ENCODE results near the gene NPTX1. TPM values are rescaled to one million over a fixed set of nuclear protein-coding genes. Genes with fewer than 3 reads are reported as not detected.

NPTX1 gene
- total and polyA plus RNA-seq, 5 experiments from 2014 or later = not detected

- POLR2A ChIA-PET = no interaction called here
These were observed 26.4 kb downstream of the NPTX1 start for GRCh38 chr17:80449930-80450576.

GRCh38 chr17:80449194-80449929 lies 27.0 kb downstream of the NPTX1 start:
- H3K36me3 Mint-ChIP-seq = no peaks in the 10 kb centered on the region
- no peak overlapping the region for H3K4me3 Mint-ChIP-seq
- H3K9me3 Mint-ChIP-seq = no peaks in the 10 kb centered on the region
- ATAC-seq = no peak
- no peak for DNase-seq
- H3K27ac Mint-ChIP-seq = no peak overlapping the region
- no peaks in the 10 kb centered on the region for H3K27me3 Mint-ChIP-seq
- H3K4me1 Mint-ChIP-seq = peaks cover 2 to 11% (median 9%) of the 10 kb centered on the region in 4 donors
- POLR2A ChIA-PET = no interaction called here

More at GRCh38 chr17:80449930-80450576, 26.4 kb downstream of the NPTX1 start:
- Mint-ChIP-seq H3K4me1 (peaks cover 3 to 11% (median 10%) of the 10 kb centered on the region in 4 donors), H3K36me3 (no peaks in the 10 kb centered on the region), H3K9me3 (no peaks in the 10 kb centered on the region), H3K27ac (no peak overlapping the region), H3K27me3 (no peaks in the 10 kb centered on the region), H3K4me3 (no peak overlapping the region)
- no peak for DNase-seq
- no peak for ATAC-seq

GRCh38 chr17:80447790-80448189 lies 28.6 kb downstream of the NPTX1 start:
- no peak for DNase-seq
- peaks cover 0 to 2% (median 0%) of the 10 kb centered on the region in 4 donors for H3K4me1 Mint-ChIP-seq
- H3K27ac Mint-ChIP-seq = peak overlapping the region in 1 of 10 donors; percentile 27
- ATAC-seq = no peak
- H3K9me3 Mint-ChIP-seq = no peaks in the 10 kb centered on the region
- H3K36me3 Mint-ChIP-seq = no peaks in the 10 kb centered on the region
- POLR2A ChIA-PET = no interaction called here
- H3K4me3 Mint-ChIP-seq = no peak overlapping the region
- peaks cover 0 to 10% (median 2%) of the 10 kb centered on the region in 5 donors for H3K27me3 Mint-ChIP-seq

DNA sequence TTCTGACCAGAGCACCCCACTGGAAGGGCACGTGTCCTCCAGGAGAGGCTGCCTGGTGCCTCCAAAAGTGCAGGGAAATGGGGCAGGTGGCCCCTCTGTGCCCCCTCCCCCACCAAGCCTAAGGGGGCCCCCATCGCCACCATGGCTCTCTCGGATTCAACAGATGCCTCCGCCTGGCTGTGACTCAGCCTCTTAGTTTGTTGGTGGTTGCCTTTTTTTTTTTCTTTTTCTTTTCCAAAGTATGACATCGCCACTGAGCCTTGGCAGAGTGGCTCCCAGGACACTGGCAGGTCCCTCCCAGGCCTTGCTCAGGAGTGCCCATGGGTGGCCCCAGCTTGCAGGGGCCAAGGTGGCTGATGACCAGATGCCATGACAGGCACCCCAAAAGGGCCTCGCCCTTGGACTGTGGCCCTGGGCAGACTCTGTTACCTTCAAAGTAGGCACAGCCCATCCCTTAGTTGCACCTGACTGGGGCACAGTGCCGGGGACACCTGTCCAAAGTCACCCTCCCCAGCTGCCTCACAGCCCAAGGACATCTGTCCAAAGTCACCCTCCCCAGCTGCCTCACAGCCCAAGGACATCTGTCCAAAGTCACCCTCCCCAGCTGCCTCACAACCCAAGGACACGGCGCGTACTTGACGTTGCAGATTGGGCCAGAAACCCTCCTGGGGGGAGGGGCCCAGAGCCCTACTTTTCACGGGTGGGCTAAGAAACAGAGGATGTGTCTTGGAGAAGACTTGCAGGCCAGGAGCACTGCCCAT lies 29.6 kb downstream of the NPTX1 start:
- Mint-ChIP-seq H3K4me3 (no peak overlapping the region), H3K9me3 (no peaks in the 10 kb centered on the region), H3K4me1 (peaks cover 0 to under 1% (median 0%) of the 10 kb centered on the region in 4 donors), H3K27ac (no peak overlapping the region), H3K36me3 (no peaks in the 10 kb centered on the region), H3K27me3 (peaks cover 2 to 20% (median 3%) of the 10 kb centered on the region in 5 donors)
- no peak for DNase-seq
- POLR2A ChIA-PET = no interaction called here
- no peak for ATAC-seq

GRCh38 chr17:80445726-80446110 lies 30.7 kb downstream of the NPTX1 start:
- DNase-seq (no peak), ATAC-seq (no peak)
- Mint-ChIP-seq H3K4me3 (no peak overlapping the region), H3K27ac (no peak overlapping the region), H3K4me1 (peaks cover 0 to 2% (median 0%) of the 10 kb centered on the region in 4 donors), H3K9me3 (no peaks in the 10 kb centered on the region), H3K27me3 (peaks cover 2 to 25% (median 3%) of the 10 kb centered on the region in 5 donors), H3K36me3 (no peaks in the 10 kb centered on the region)
- POLR2A ChIA-PET = interaction anchor here (1.1 kb wide), 1 partner anchor 9 kb away, joined by 3 read pairs; no protein-coding TSS in a partner anchor

DNA sequence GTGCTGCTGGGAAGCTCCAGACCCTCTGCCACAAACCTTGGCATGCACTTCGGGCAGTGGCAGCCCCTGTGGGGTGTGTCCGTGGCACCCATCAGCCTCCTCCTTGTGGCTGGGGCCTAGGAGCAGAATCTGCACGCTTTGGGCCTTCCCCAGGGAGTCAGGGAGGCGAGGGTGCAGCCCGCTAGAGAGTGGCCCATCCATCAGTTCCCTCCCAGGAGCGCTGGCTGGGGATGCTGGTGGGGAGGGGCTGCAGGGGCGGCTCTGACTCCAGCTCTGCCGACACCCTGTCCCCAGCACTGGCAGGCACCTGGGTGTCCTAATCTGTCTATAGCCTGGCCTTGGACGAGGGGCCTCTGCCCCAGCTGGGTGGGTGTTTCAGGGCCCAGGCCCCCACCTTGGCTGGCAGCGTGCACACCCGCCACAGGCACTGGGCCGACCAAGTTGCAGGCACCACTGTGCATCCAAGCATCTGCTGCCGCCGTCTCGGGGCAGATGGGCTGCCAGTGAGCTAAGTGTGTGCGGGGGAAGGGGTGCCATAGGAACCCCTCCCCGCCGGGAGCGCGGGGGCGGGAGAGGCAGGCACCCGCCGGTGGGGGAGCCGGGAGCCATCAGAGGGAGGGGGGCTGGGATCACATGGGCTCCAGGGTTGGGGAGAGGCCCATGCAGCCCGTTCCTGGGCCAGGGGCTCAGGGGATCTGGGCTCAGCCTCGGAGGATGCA lies 31.2 kb downstream of the NPTX1 start:
- H3K9me3 Mint-ChIP-seq = no peaks in the 10 kb centered on the region
- POLR2A ChIA-PET = interaction anchor here (1.1 kb wide), 1 partner anchor 9 kb away, joined by 3 read pairs; no protein-coding TSS in a partner anchor
- H3K36me3 Mint-ChIP-seq = no peaks in the 10 kb centered on the region
- H3K27me3 Mint-ChIP-seq = peaks cover 2 to 25% (median 3%) of the 10 kb centered on the region in 5 donors
- H3K4me1 Mint-ChIP-seq = peaks cover 0 to 5% (median 0%) of the 10 kb centered on the region in 4 donors
- ATAC-seq (no peak), DNase-seq (no peak)
- no peak overlapping the region for H3K27ac Mint-ChIP-seq
- no peak overlapping the region for H3K4me3 Mint-ChIP-seq

DNA sequence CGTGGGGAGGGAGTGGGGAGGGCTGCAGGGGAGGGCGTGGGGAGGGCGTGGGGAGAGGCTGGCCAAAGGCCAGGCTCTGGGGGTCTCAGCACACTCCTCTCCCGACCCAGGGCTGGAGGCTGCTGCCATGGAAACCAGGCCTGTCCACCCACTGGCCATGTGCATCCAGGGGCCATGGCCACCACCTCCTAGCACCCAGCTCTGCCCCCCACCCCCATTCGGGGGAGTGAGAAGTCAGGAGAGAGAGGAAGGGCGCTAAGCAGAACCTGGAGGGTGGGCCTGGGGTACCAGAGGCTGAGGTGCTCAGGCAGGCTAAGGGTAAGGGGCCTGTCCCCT lies 31.8 kb downstream of the NPTX1 start:
- peaks cover 0 to 5% (median 0%) of the 10 kb centered on the region in 4 donors for H3K4me1 Mint-ChIP-seq
- H3K36me3 Mint-ChIP-seq = no peaks in the 10 kb centered on the region
- no peak for DNase-seq
- H3K9me3 Mint-ChIP-seq = no peaks in the 10 kb centered on the region
- H3K27me3 Mint-ChIP-seq = peaks cover 2 to 25% (median 3%) of the 10 kb centered on the region in 5 donors
- POLR2A ChIA-PET = no interaction called here
- no peak for ATAC-seq
- no peak overlapping the region for H3K27ac Mint-ChIP-seq
- H3K4me3 Mint-ChIP-seq = no peak overlapping the region

DNA sequence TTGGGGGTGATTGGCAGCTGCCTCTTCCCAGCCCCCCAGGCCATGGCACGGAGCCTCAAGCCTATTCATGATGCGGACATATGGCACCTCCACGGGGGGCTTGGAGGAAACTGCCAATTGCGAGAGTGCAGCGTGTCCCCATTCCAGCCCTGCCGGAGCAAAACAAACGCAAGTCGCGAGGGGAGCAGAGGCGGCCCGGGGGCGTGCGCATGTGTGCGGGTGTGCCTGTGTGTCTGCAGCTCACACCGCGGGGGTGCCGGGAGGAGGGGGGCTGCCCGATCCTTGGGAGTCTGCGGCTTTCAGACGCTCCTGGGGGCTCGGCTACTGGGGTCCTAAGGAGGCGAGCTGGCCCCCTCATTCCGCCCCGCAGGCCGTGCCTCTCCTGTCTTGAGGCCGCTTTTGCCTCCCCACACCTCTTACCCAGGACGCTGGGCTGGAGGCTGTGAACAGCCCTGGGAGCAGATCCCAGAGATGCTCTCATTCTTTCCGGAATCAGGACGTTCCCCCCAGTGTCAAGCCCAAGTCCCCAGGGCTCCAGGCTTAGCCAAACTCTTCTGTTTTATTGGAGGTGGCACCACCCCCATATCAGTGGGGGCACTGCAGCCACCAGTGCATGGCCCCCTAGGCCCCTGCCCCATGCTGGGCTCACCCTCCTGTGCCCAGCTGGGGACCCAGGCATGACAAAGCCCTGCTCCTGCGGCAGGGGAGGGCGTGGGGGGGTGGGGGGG lies 32.3 kb downstream of the NPTX1 start:
- Mint-ChIP-seq H3K4me3 (no peak overlapping the region), H3K27ac (no peak overlapping the region), H3K36me3 (no peaks in the 10 kb centered on the region), H3K27me3 (peaks cover 2 to 25% (median 3%) of the 10 kb centered on the region in 5 donors), H3K9me3 (no peaks in the 10 kb centered on the region), H3K4me1 (peaks cover 0 to 5% (median 0%) of the 10 kb centered on the region in 4 donors)
- DNase-seq (no peak), ATAC-seq (no peak)
- POLR2A ChIA-PET = no interaction called here

- no peak for DNase-seq
- no peaks in the 10 kb centered on the region for H3K36me3 Mint-ChIP-seq
- no peak overlapping the region for H3K27ac Mint-ChIP-seq
- H3K4me3 Mint-ChIP-seq = no peak overlapping the region
- no peak for ATAC-seq
- H3K9me3 Mint-ChIP-seq = no peaks in the 10 kb centered on the region
- POLR2A ChIA-PET = interaction anchor here (3.4 kb wide), 1 partner anchor 11 kb away, joined by 13 read pairs; no protein-coding TSS in a partner anchor
- H3K4me1 Mint-ChIP-seq = peaks cover 0 to 5% (median 0%) of the 10 kb centered on the region in 4 donors
- peaks cover 2 to 25% (median 3%) of the 10 kb centered on the region in 5 donors for H3K27me3 Mint-ChIP-seq
These were observed 32.9 kb downstream of the NPTX1 start for GRCh38 chr17:80443498-80443897.

- peaks cover 0 to 5% (median 0%) of the 10 kb centered on the region in 4 donors for H3K4me1 Mint-ChIP-seq
- H3K4me3 Mint-ChIP-seq = no peak overlapping the region
- no peaks in the 10 kb centered on the region for H3K9me3 Mint-ChIP-seq
- POLR2A ChIA-PET = interaction anchor here (0.6 to 3.4 kb wide), 2 partner anchors 11 to 12 kb away, joined by 3 to 13 read pairs; no protein-coding TSS in a partner anchor
- H3K27ac Mint-ChIP-seq = no peak overlapping the region
- ATAC-seq (no peak), DNase-seq (no peak)
- peaks cover 2 to 25% (median 3%) of the 10 kb centered on the region in 5 donors for H3K27me3 Mint-ChIP-seq
- H3K36me3 Mint-ChIP-seq = no peaks in the 10 kb centered on the region
These were observed 33.6 kb downstream of the NPTX1 start for GRCh38 chr17:80442764-80443163.

GRCh38 chr17:80442323-80442659 lies 34.1 kb downstream of the NPTX1 start:
- no peaks in the 10 kb centered on the region for H3K9me3 Mint-ChIP-seq
- POLR2A ChIA-PET = interaction anchor here (3.4 kb wide), 1 partner anchor 12 kb away, joined by 13 read pairs; no protein-coding TSS in a partner anchor
- ATAC-seq (no peak), DNase-seq (no peak)
- H3K4me3 Mint-ChIP-seq = no peak overlapping the region
- H3K36me3 Mint-ChIP-seq = no peaks in the 10 kb centered on the region
- peaks cover 0 to 5% (median 0%) of the 10 kb centered on the region in 4 donors for H3K4me1 Mint-ChIP-seq
- H3K27me3 Mint-ChIP-seq = peaks cover 2 to 25% (median 3%) of the 10 kb centered on the region in 5 donors
- H3K27ac Mint-ChIP-seq = no peak overlapping the region
